NCI-H1092 treated with DMSO at 0.1 percent for 48 hours (cell line): ENCODE data around the gene LDHA.

Source experiments
- DNase-seq: peaks from one replicate; lab custom pipeline; 2025; lab: John Stamatoyannopoulos, UW

The LDHA gene

GRCh38 chr11:18394275-18394927 lies at the start of gene LDHA:
LDHA (plus strand) TSS chr11:18394563; CDS start chr11:18396843, 2,280 bp downstream.
- peak; percentile 93 for DNase-seq

- DNase-seq, result no peak
Observed at GRCh38 chr11:18347471-18348125, 46.8 kb upstream of the LDHA start.

DNA sequence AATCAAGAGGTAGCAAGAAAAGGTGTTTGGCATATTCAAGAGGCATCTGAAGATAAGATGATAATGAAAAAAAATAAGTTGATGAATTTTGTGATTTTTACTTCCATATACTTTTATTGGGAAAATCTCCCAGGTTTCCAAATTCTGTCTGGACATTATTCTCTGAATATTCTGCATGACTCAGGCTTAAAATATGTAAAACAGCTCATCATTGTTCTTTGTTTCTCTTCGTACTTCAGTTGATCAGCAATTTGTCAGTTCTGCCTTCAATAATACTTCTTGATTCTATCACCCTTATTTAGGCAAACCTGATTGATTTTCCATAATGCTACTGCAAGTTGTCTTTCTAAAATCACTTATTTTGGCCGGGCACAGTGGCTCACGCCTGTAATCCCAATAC lies 41.8 kb upstream of the LDHA start:
- DNase-seq, result no peak

DNA sequence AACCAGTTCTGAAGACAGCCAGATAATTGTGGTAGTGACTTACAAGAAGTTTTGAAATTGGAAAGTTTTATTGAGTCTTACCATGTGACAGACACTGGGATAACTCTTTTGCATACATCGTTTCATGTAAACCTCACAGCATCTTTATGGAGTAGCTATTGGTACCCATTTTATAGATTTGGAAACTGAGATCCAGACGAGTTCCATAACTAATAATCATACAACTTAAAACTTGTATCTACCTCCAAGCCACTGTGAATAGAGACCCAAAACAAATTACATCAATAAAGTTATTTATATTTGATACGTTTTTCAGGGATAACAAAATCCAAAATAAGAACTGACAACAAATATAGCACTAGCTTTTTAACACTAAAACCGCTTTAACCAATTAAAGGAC lies 35.7 kb upstream of the LDHA start:
- DNase-seq, result no peak

DNA sequence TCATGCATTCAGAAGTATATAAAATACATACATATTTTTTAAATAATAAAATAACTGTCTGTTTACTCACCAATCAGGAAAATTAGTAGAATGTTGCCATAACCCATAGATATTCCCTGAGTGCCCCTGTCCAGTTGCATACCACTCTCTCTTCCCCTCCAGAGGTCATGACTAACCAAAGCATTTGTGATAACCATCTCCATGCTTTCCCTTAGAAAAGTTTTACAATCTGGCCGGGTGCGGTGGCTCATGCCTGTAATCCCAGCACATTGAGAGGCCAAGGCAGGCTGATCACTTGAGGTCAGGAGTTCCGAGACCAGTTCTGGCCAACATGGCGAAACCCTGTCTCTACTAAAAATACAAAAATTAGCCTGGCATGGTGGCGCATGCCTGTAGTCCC lies 33.2 kb upstream of the LDHA start:
- no peak for DNase-seq

GRCh38 chr11:18364495-18365073 lies 29.8 kb upstream of the LDHA start:
- DNase-seq, result no peak

DNA sequence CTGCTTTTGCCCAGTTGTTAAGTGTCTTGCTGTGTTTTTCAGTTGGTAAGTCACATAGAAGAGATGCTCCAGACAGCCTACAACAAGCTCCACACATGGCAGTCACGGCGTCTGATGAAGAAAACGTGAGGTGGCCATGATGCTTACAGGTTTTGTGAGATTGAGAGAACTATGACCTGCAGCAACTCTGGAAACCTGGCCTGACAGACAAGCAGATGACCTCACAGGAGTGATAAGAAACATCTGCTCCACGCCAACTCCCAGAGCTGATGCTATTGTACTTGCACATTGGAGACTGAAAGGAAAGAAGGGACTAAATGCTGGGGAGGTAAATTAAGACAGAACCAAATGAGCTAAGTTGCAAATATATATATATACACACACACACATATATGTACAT lies 28.6 kb upstream of the LDHA start:
- DNase-seq, result no peak

DNA sequence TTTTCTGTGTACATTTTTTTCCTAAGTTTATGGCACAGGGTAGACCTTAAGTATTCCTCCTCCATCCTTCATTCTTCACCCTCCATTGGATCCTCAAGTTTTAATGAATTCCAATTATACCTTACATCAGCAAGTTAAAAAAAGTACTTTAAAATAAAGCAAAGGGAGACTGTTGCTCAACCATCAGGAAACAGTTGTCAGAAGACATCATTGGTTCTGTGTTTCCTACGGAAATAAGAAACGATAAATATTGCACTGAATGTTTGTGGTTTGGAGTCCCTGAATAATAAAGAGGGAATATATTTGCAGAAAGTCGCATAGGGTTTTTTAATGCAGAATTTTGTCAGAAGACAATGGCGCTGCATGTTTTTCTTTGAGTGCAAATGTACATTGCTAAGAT lies 28.1 kb upstream of the LDHA start:
- DNase-seq, result no peak

DNA sequence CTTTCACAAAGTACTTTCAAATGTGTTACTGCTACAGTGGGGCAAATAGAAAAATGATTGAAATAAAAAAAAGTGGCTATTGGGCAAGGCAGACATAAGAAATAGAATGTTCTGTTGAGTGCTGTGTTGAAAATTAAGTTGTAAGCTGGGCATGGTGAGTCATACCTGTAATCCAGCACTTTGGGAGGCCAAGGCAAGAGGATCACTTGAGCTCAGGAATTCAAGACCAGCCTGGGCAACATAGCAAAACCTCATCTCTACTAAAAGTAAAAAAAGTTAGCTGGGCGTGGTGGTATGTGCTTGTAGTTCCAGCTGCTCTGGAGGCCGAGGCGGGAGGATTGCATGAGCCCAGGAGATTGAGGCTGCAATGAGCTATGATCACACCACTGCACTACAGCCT lies 26.9 kb upstream of the LDHA start:
- no peak for DNase-seq

- DNase-seq, result no peak
Observed at GRCh38 chr11:18368221-18368620, 26.1 kb upstream of the LDHA start.

GRCh38 chr11:18369398-18369797 lies 25.0 kb upstream of the LDHA start:
- DNase-seq, result no peak

DNA sequence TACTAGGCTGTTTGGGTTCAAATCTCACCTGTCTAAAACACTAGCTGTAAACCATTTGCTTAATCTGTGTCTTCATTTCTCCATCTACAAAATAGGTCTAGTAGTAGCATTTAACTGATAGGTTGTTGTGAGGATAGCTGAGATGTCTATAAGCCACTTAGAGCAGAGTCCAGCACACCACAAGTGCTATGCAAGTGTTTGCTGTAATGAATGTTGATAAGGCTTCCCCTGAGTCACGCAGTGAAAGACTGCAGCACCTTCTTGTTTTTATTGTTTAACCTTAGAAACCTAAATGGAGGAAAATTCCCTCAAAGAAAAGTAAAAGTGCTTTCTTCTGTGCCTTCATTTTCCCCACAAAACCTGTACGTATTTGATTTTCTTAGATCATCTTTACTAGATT lies 23.1 kb upstream of the LDHA start:
- no peak for DNase-seq

DNA sequence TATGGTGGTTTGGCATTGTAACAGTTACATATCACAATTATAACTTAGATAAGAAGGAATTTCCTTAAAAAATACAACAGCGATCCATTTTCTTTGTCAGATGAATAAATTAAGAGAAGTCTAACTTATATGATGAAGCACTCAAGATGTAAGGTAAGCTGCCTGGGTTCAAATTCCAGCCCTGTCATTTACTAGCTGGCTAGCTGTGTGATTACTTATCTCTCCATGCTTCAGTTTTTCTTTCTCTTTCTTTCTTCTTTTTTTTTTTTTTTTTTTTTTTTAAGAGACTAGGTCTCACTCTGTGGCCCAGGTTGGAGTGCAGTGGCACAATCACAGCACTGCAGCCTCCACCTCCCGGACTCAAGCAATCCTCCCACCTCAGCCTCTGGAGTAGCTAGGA lies 22.2 kb upstream of the LDHA start:
- DNase-seq, result no peak

- DNase-seq, result no peak
Observed at GRCh38 chr11:18374956-18375355, 19.4 kb upstream of the LDHA start.

GRCh38 chr11:18375941-18376340 lies 18.4 kb upstream of the LDHA start:
- no peak for DNase-seq

- no peak for DNase-seq
Observed at GRCh38 chr11:18379201-18379600, 15.2 kb upstream of the LDHA start.

GRCh38 chr11:18383388-18384156 lies 10.8 kb upstream of the LDHA start:
- DNase-seq, result peak; percentile 37

GRCh38 chr11:18384157-18384641 lies 10.2 kb upstream of the LDHA start:
- no peak for DNase-seq

- DNase-seq, result no peak
Observed at GRCh38 chr11:18390088-18390487, 4.3 kb upstream of the LDHA start.

DNA sequence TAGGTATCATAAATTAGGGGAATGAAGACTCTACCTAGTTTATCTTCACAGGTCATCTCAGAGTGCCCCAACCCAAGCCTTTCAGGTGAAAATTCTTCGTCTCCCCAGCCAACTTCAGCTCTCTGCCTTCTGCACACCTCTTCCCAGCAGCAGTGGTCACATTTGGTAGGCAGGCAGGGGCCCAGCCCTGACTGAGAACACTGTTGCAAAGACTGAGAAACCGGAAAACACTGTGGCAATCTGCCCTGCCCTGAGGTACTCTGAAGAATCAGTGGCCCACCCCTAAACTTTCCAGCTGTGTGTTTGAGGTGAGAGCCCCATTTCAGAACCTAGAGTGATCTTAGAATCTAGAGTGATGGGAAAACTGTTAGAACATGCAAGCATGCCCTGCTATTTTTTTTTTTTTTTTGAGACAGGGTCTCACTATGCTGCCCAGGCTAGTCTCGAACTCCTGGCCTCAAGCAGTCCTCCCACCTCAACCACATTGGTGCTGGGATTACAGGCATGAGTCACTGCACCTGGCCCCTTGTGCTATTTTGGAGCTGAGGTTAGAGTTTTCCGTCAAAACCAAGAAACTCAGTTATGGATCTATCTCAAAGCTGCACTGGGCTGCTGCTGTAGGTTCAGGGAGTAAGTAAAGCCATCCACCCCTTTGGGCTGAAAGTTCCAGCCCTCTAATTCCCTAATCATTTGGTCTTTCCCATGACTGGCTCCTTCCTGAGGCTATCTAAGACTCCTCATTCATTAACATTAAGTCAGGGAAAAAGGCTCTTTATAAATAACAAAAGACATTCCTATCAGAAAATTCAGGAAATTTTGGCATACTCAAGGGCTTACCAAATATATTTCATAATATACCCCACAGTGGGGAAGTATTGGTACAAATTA lies 1.7 kb upstream of the LDHA start:
- no peak for DNase-seq

DNA sequence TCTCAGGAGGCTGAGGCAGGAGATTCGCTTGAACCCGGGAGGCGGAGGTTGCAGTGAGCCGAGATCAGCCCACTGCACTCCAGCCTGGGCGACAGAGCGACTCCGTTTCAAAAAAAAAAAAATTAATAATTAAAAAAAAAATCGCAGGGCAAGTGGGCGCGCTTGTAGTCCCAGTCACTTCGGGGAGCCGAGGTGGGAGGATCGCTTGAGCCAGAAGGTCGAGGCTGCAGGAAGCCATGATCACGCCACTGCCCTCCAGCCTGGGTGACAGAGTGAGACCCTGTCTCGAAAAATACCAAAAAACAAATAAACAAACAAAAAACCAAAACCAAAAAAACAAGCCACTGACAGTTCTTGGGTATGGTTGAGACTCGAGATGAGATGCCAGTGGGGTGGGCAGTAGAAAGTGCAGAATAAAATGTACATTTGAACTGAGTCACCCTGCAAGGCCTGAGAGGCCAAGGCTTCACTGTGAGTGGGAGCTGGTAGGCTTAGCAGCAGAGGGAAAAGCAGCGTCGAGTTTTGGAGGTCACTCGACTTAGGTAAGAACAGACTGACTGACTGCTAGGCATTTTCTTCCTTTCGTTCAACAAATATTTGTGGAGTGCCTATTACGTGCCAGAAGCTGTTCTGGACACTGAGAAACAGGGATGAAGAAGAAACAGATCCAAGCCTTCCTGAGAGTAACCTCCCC lies 635 bp upstream of the LDHA start:
- DNase-seq, result no peak
